Testis (tissue), 3 donors: ENCODE results near the gene DYNLL1. TPM values are rescaled to one million over a fixed set of nuclear protein-coding genes. Genes with fewer than 3 reads are reported as not detected.
"Not testable (repeated sequence)": the region's sequence is repeated elsewhere in the genome, so short reads cannot be mapped to it uniquely, and the experiment has no call there.

Experiments
- DNase-seq: peaks from one replicate; pipeline ENCODE4 v3.0.0-alpha.2; 2019
- H3K27ac ChIP-seq, 2 donors: fragments of 200-600 bp; sonication (generic); one replicate each; pipeline ENCODE4 v1.5.1; 2019
- H3K27me3 ChIP-seq: fragments of 200-600 bp; sonication (generic); one replicate; pipeline ENCODE4 v1.5.1; 2019
- H3K36me3 ChIP-seq: fragments of 200-600 bp; sonication (generic); one replicate; pipeline ENCODE4 v1.5.1; 2017; ENCODE audit warnings: low read depth; ENCODE audit errors: missing control alignments
- H3K4me1 ChIP-seq: fragments of 200-600 bp; sonication (generic); one replicate; pipeline ENCODE4 v1.5.1; 2019
- H3K4me3 ChIP-seq, 2 donors: fragments of 200-600 bp; sonication (generic); one replicate each; pipeline ENCODE4 v1.5.1; 2017 to 2019
- H3K9me3 ChIP-seq: fragments of 200-600 bp; sonication (generic); one replicate; pipeline ENCODE4 v1.5.1; 2017
- POLR2A ChIP-seq: fragments of 450-650 bp; IDR thresholded peaks from one replicate; pipeline ENCODE4 v1.6.1; 2017; ENCODE audit warnings: antibody characterized with exemption, mild to moderate bottlenecking, moderate library complexity
- WGBS, 2 donors: methylation state at CpG; one replicate each; pipeline ENCODE4 v1.1.5; 2018; 5-methylcytosine and 5-hydroxymethylcytosine counted together
- intact Hi-C: fragments of 100-400 bp; cut with DNase I; formaldehyde crosslinking; loops from one replicate; pipeline ENCODE4 v1.15.1; 2023; ENCODE audit warnings: low total_unique reads
- polyA plus RNA-seq: library from polyadenylated mRNA; stranded (reverse); fragments of 350-450 nt; fragmentation: Illumina TruSeq; extraction: RNeasy Lipid Tissue Mini Kit (QIAGEN cat#74804); gene quantifications from one replicate; pipeline ENCODE4 v1.2.3, GENCODE V29; 2014; ENCODE audit warnings: low read depth, low replicate concordance; ENCODE audit not compliant: insufficient read depth
- total RNA-seq, 2 donors: library from RNA; depleted of rRNA; stranded (reverse); fragments of >200 nt; gene quantifications; one replicate each; pipeline ENCODE4 v1.2.3, GENCODE V29; 2016
- TF ChIP-seq, protein P1 (sequence below), 3 experiments: fragments of 450-650 bp in 2 of 3; fragments of 200-600 bp in 1 of 3; sonication (generic) in 1 of 3; IDR thresholded peaks; one replicate each; pipeline ENCODE4 v1.5.1; 2016 to 2019; ENCODE audit warnings: antibody characterized with exemption in 3 of 3, mild to moderate bottlenecking in 2 of 3, moderate library complexity in 1 of 3

Gene DYNLL1
- total and polyA plus RNA-seq, 3 donors from 2014 or later = 404 to 725 (median 461) TPM

DNA sequence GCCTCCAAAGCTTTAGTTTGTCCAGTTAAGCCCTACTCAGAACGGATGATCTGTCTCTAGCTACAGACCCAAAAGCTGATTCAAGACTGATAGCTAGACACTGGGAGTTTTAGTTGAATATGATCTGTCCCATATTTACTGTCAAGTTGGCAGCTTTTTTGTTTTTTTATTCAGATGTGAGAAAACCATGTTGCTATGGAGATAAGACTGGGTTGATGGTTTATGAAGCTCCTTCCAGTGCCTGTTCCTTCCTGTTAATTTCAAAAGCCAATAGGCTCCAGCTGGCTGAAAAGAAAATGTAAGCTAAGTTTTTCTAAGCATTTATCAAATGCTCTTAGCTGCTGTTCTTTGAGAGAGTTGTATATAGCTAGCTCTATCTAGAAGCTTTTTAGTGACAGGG is 4.7 kb downstream of the DYNLL1 start:
- TF ChIP-seq, protein P1, sequence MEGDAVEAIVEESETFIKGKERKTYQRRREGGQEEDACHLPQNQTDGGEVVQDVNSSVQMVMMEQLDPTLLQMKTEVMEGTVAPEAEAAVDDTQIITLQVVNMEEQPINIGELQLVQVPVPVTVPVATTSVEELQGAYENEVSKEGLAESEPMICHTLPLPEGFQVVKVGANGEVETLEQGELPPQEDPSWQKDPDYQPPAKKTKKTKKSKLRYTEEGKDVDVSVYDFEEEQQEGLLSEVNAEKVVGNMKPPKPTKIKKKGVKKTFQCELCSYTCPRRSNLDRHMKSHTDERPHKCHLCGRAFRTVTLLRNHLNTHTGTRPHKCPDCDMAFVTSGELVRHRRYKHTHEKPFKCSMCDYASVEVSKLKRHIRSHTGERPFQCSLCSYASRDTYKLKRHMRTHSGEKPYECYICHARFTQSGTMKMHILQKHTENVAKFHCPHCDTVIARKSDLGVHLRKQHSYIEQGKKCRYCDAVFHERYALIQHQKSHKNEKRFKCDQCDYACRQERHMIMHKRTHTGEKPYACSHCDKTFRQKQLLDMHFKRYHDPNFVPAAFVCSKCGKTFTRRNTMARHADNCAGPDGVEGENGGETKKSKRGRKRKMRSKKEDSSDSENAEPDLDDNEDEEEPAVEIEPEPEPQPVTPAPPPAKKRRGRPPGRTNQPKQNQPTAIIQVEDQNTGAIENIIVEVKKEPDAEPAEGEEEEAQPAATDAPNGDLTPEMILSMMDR (IDR thresholded peaks at IDR 0.05) = no peak
- no peak overlapping the region for H3K4me3 ChIP-seq
- DNase-seq = no peak
- H3K9me3 ChIP-seq = no peaks in the 10 kb centered on the region
- H3K27me3 ChIP-seq = no peaks in the 10 kb centered on the region
- intact Hi-C loops = no loop called here
- no peaks in the 10 kb centered on the region for H3K36me3 ChIP-seq
- peaks cover 19% of the 10 kb centered on the region for H3K4me1 ChIP-seq
- no peak overlapping the region for H3K27ac ChIP-seq
- 87 to 88% methylated on average over 1 of the region's 1 CpG for WGBS, 2 donors

DNA sequence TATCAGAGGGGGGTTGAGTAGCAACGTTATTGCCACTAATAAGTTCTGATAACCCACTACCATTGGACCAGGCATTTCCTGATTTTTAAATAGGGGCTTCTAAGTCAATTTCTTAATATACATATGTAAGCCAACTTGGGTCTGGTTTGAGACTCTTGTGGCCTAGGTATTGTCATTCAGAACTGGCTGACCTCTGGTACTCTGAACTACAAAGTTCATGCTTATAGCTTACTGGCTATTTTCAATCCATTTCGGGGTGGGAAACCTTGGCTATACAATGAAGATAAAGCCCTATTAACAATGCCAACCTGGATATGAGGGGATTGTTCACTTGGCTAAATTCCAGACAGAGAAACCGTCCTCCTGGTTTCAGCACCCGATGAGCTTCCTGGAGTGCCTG is 8.7 kb downstream of the DYNLL1 start:
- H3K9me3 ChIP-seq = no peaks in the 10 kb centered on the region
- H3K4me3 ChIP-seq = no peak overlapping the region
- 76 to 78% methylated on average over 4 of the region's 4 CpGs for WGBS, 2 donors
- no peak for TF ChIP-seq POLR2A
- TF ChIP-seq, protein P1 (IDR thresholded peaks at IDR 0.05) = no peak
- intact Hi-C loops = no loop called here
- DNase-seq = no peak
- H3K4me1 ChIP-seq = no peaks in the 10 kb centered on the region
- H3K36me3 ChIP-seq = no peaks in the 10 kb centered on the region
- H3K27me3 ChIP-seq = no peaks in the 10 kb centered on the region
- no peak overlapping the region for H3K27ac ChIP-seq

DNA sequence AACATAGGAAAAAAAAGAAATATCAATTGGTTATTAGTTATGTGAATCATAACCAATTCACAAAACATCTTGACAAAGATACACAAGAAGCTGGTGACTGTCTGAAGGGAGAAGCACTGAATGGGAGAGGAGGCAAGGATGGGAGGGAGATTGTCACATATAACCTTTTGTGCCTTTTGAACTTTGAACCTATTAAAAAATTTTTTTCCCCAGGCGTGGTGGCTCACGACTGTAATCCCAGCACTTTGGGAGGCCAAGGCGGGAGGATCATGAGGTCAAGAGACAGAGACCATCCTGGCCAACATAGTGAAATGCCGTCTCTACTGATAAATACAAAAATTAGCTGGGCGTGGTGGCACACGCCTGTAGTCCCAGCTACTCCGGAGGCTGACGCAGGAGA is 12.6 kb downstream of the DYNLL1 start:
- Histone ChIP-seq H3K4me1 (no peaks in the 10 kb centered on the region), H3K4me3 (no peak overlapping the region), H3K36me3 (no peaks in the 10 kb centered on the region), H3K9me3 (no peaks in the 10 kb centered on the region), H3K27me3 (no peaks in the 10 kb centered on the region), H3K27ac (no peak overlapping the region)
- 90 to 94% methylated on average over 8 of the region's 8 CpGs for WGBS, 2 donors
- DNase-seq = no peak
- TF ChIP-seq, protein P1 (IDR thresholded peaks at IDR 0.05) = no peak
- TF ChIP-seq POLR2A = no peak
- intact Hi-C loops = no loop called here

DNA sequence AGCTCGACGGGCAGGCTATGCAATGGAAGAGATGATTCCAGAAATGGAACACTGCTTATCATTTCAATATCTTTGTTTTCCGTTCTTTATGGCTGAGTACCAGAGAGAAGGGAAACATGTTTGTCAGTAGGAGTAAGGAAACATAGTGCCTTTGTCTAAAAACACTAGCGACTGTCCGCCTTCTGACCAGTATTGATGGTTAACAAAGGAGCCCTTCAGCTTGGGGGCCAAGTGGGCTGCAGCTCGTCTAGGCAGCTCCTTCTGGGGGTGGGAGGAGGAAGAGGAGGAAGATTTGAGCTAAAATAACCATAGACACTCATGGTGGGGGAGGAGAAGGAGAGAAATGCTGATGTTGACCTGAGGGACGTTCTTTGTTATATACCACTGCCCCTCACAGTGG is 18.1 kb downstream of the DYNLL1 start:
- H3K9me3 ChIP-seq = no peaks in the 10 kb centered on the region
- 65 to 68% methylated on average over 7 of the region's 7 CpGs for WGBS, 2 donors
- DNase-seq = peak; percentile 32
- no peaks in the 10 kb centered on the region for H3K36me3 ChIP-seq
- no peaks in the 10 kb centered on the region for H3K4me1 ChIP-seq
- TF ChIP-seq, protein P1 (IDR thresholded peaks at IDR 0.05) = no peak
- TF ChIP-seq POLR2A = no peak
- H3K27me3 ChIP-seq = no peaks in the 10 kb centered on the region
- intact Hi-C loops = no loop called here
- no peak overlapping the region for H3K4me3 ChIP-seq
- H3K27ac ChIP-seq = no peak overlapping the region

DNA sequence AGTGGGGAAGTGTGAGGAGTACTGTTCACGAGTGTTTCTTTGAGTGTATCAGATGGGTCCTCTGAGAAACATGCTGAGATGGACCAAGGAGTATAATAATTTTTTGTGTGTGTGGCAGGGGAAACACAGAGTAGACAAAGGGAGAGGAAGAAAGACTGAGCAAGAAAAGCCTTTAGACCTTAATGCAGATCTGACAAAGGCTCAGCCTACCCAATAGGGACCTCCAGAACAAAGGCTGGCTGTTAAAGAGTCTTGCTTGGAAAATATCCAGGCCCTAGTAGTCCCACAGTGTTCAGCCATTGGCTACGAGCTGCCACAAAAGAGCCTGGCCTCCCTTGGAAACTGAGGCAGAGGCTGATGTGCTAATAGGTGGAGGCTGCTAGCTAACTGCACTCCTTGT is 19.6 kb downstream of the DYNLL1 start:
- Histone ChIP-seq H3K4me3 (no peak overlapping the region), H3K27ac (no peak overlapping the region), H3K36me3 (no peaks in the 10 kb centered on the region), H3K9me3 (no peaks in the 10 kb centered on the region), H3K27me3 (no peaks in the 10 kb centered on the region), H3K4me1 (no peaks in the 10 kb centered on the region)
- TF ChIP-seq, protein P1 (IDR thresholded peaks at IDR 0.05) = no peak
- TF ChIP-seq POLR2A = no peak
- intact Hi-C loops = no loop called here
- WGBS, 2 donors = 78 to 79% methylated on average over 2 of the region's 2 CpGs
- no peak for DNase-seq

DNA sequence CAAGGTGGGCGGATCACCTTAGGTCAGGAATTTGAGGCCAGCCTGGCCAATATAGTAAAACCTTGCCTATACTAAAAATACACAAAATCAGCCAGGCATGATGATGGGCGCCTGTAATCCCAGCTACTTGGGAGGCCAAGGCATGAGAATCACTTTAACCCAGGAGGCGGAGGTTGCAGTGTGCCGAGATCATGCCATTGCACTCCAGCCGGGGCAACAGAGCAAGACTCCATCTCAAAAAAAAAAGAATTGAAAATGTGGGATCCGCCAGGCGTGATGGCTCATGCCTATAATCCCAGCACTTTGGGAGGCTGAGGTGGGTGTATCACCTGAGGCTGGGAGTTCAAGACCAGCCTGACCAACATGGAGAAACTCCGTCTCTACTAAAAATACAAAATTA is 23.4 kb downstream of the DYNLL1 start:
- H3K27me3 ChIP-seq, H3K4me1 ChIP-seq, H3K4me3 ChIP-seq, H3K36me3 ChIP-seq, DNase-seq, H3K9me3 ChIP-seq, intact Hi-C loops, H3K27ac ChIP-seq: not testable (repeated sequence)
- WGBS, 2 donors = 95 to 97% methylated on average over 8 of the region's 8 CpGs
